SK-N-SH treated with all-trans-retinoic acid at 6 μM for 48 hours (cell line): ENCODE data around the gene AGO1.

Source experiments
- ATAC-seq: fragments of 200-7000 bp; cut with Tn5 transposase; 3 replicates; pipeline ENCODE4 v1.9.1; 2020; ENCODE audit warnings: mild to moderate bottlenecking, moderate library complexity
- ARNTL ChIP-seq: fragments of 450-650 bp; formaldehyde crosslinking; IDR thresholded peaks from 2 replicates; pipeline ENCODE4 v1.5.0; 2020; ENCODE audit warnings: low read depth, mild to moderate bottlenecking, moderate library complexity, borderline replicate concordance
- BACH2 ChIP-seq: fragments of 250-450 bp; sonication (Bioruptor Pico); IDR thresholded peaks from 2 replicates; pipeline ENCODE4 v1.9.0; 2021; ENCODE audit warnings: mild to moderate bottlenecking, borderline replicate concordance
- CREB5 ChIP-seq: fragments of 250-450 bp; sonication (Bioruptor Pico); IDR thresholded peaks from 2 replicates; pipeline ENCODE4 v1.5.1; 2020; ENCODE audit warnings: low read depth, mild to moderate bottlenecking, moderate library complexity
- CSDC2 ChIP-seq: fragments of 250-450 bp; sonication (Bioruptor Pico); IDR thresholded peaks from 2 replicates; pipeline ENCODE4 v1.5.0; 2020; ENCODE audit warnings: mild to moderate bottlenecking, moderate library complexity
- ESRRG ChIP-seq: fragments of 250-450 bp; sonication (Bioruptor Pico); IDR thresholded peaks from 2 replicates; pipeline ENCODE4 v1.6.1; 2021; ENCODE audit warnings: mild to moderate bottlenecking
- GLIS3 ChIP-seq: fragments of 250-450 bp; sonication (Bioruptor Pico); IDR thresholded peaks from 2 replicates; pipeline ENCODE4 v1.5.0; 2020; ENCODE audit warnings: mild to moderate bottlenecking, moderate library complexity
- ISL1 ChIP-seq: fragments of 250-450 bp; sonication (Bioruptor Pico); IDR thresholded peaks from 2 replicates; pipeline ENCODE4 v2.1.2; 2022; ENCODE audit warnings: mild to moderate bottlenecking, moderate library complexity
- OSR1 ChIP-seq: fragments of 250-450 bp; sonication (Bioruptor Pico); IDR thresholded peaks from 2 replicates; pipeline ENCODE4 v1.8.0; 2022; ENCODE audit warnings: moderate library complexity, mild to moderate bottlenecking, inconsistent platforms
- PATZ1 ChIP-seq: fragments of 250-450 bp; sonication (Bioruptor Pico); IDR thresholded peaks from 2 replicates; pipeline ENCODE4 v1.8.0; 2020; ENCODE audit warnings: mild to moderate bottlenecking, moderate library complexity, borderline replicate concordance
- PPARA ChIP-seq: fragments of 250-450 bp; sonication (Bioruptor Pico); IDR thresholded peaks from 2 replicates; pipeline ENCODE4 v1.5.0; 2020; ENCODE audit warnings: mild to moderate bottlenecking, borderline replicate concordance
- SNAI2 ChIP-seq: fragments of 250-450 bp; sonication (Bioruptor Pico); IDR thresholded peaks from 2 replicates; pipeline ENCODE4 v1.5.0; 2020; ENCODE audit warnings: mild to moderate bottlenecking, moderate library complexity
- TOX ChIP-seq: fragments of 250-450 bp; sonication (Bioruptor Pico); IDR thresholded peaks from 2 replicates; pipeline ENCODE4 v1.8.0; 2021; ENCODE audit warnings: mild to moderate bottlenecking, moderate library complexity, borderline replicate concordance
- TSHZ2 ChIP-seq: fragments of 250-450 bp; sonication (Bioruptor Pico); IDR thresholded peaks from 2 replicates; pipeline ENCODE4 v1.5.0; 2020; ENCODE audit warnings: mild to moderate bottlenecking, moderate library complexity
- ZC3H10 ChIP-seq: fragments of 250-450 bp; sonication (Bioruptor Pico); IDR thresholded peaks from 2 replicates; pipeline ENCODE4 v1.5.1; 2021; ENCODE audit warnings: mild to moderate bottlenecking, moderate library complexity
- ZFP3 ChIP-seq: fragments of 250-450 bp; sonication (Bioruptor Pico); IDR thresholded peaks from 2 replicates; pipeline ENCODE4 v1.5.0; 2020; ENCODE audit warnings: mild to moderate bottlenecking, moderate library complexity
- ZFP30 ChIP-seq: fragments of 450-650 bp; formaldehyde crosslinking; IDR thresholded peaks from 2 replicates; pipeline ENCODE4 v1.5.0; 2022; ENCODE audit warnings: mild to moderate bottlenecking, moderate library complexity
- ZNF565 ChIP-seq: fragments of 450-650 bp; formaldehyde crosslinking; conservative IDR thresholded peaks from 2 replicates; pipeline ENCODE4 v1.5.0; 2020; ENCODE audit warnings: low read depth, mild to moderate bottlenecking, moderate library complexity
- ZNF70 ChIP-seq: fragments of 450-650 bp; formaldehyde crosslinking; IDR thresholded peaks from 2 replicates; pipeline ENCODE4 v1.5.0; 2020; ENCODE audit warnings: mild to moderate bottlenecking, moderate library complexity
- ZNF8 ChIP-seq: fragments of 450-650 bp; formaldehyde crosslinking; IDR thresholded peaks from 2 replicates; pipeline ENCODE4 v1.5.0; 2020; ENCODE audit warnings: mild to moderate bottlenecking, moderate library complexity

Gene AGO1

GRCh38 chr1:35835398-35835797 is 47.6 kb upstream of the AGO1 start:
- TF ChIP-seq TSHZ2 (CRISPR knock-in tag) (no peak), ARNTL (no peak)
- no peak for ATAC-seq

GRCh38 chr1:35836734-35837133 is 46.3 kb upstream of the AGO1 start:
- no peak for ATAC-seq
- TF ChIP-seq BACH2 (CRISPR knock-in tag) (no peak), CREB5 (CRISPR knock-in tag) (no peak), PPARA (CRISPR knock-in tag) (no peak), ZFP30 (no peak), CSDC2 (no peak), ISL1 (no peak), ZNF8 (CRISPR knock-in tag) (no peak), ZC3H10 (CRISPR knock-in tag) (no peak), TSHZ2 (CRISPR knock-in tag) (no peak), PATZ1 (no peak), SNAI2 (no peak), ZNF565 (CRISPR knock-in tag) (no peak), ZNF70 (CRISPR knock-in tag) (no peak), TOX (no peak), ESRRG (no peak), ZFP3 (no peak), GLIS3 (CRISPR knock-in tag) (no peak), ARNTL (no peak), OSR1 (CRISPR knock-in tag) (no peak)

GRCh38 chr1:35838693-35839245 is 44.2 kb upstream of the AGO1 start:
- no peak for TF ChIP-seq TSHZ2 (CRISPR knock-in tag)
- TF ChIP-seq, all 23 proteins: peak for 0
- no peak for ATAC-seq
